ENCODE results near the gene CA5A.
"Not testable (repeated sequence)": the region's sequence is repeated elsewhere in the genome, so short reads cannot be mapped to it uniquely, and the experiment has no call there.

The CA5A gene

GRCh38 chr16:87936375-87937230 lies at the start of gene CA5A:
TSS of gene CA5A (minus strand) at chr16:87936529. CDS start at chr16:87936450, 79 bp downstream.
- DNase-seq (ENCODE audit: low read depth in 2 of 2, low spot score in 1 of 2) = no peak

- DNase-seq (ENCODE audit: low read depth in 2 of 2, low spot score in 1 of 2) = not testable (repeated sequence)
These were observed 49.2 kb upstream of the CA5A start for GRCh38 chr16:87985493-87985892.

GRCh38 chr16:87984632-87985267 lies 48.4 kb upstream of the CA5A start:
- no peak for DNase-seq (ENCODE audit: low read depth in 2 of 2, low spot score in 1 of 2)

GRCh38 chr16:87984180-87984579 lies 47.9 kb upstream of the CA5A start:
- not testable (repeated sequence) for DNase-seq (ENCODE audit: low read depth in 2 of 2, low spot score in 1 of 2)

GRCh38 chr16:87983737-87984097 lies 47.4 kb upstream of the CA5A start:
- not testable (repeated sequence) for DNase-seq (ENCODE audit: low read depth in 2 of 2, low spot score in 1 of 2)

- not testable (repeated sequence) for DNase-seq (ENCODE audit: low read depth in 2 of 2, low spot score in 1 of 2)
These were observed 46.9 kb upstream of the CA5A start for GRCh38 chr16:87983072-87983736.

- DNase-seq (ENCODE audit: low read depth in 2 of 2, low spot score in 1 of 2) = no peak
These were observed 46.3 kb upstream of the CA5A start for GRCh38 chr16:87982581-87983041.

GRCh38 chr16:87981376-87981775 lies 45.0 kb upstream of the CA5A start:
- DNase-seq (ENCODE audit: low read depth in 2 of 2, low spot score in 1 of 2) = not testable (repeated sequence)

- not testable (repeated sequence) for DNase-seq (ENCODE audit: low read depth in 2 of 2, low spot score in 1 of 2)
These were observed 43.7 kb upstream of the CA5A start for GRCh38 chr16:87979911-87980630.

GRCh38 chr16:87979352-87979751 lies 43.0 kb upstream of the CA5A start:
- DNase-seq (ENCODE audit: low read depth in 2 of 2, low spot score in 1 of 2) = no peak

- DNase-seq (ENCODE audit: low read depth in 2 of 2, low spot score in 1 of 2) = no peak
These were observed 41.8 kb upstream of the CA5A start for GRCh38 chr16:87978127-87978526.

- DNase-seq (ENCODE audit: low read depth in 2 of 2, low spot score in 1 of 2) = no peak
These were observed 40.3 kb upstream of the CA5A start for GRCh38 chr16:87976665-87977064.

GRCh38 chr16:87974178-87974577 lies 37.8 kb upstream of the CA5A start:
- DNase-seq (ENCODE audit: low read depth in 2 of 2, low spot score in 1 of 2) = no peak

- DNase-seq (ENCODE audit: low read depth in 2 of 2, low spot score in 1 of 2) = no peak
These were observed 37.4 kb upstream of the CA5A start for GRCh38 chr16:87973717-87974116.

GRCh38 chr16:87971933-87972332 lies 35.6 kb upstream of the CA5A start:
- DNase-seq (ENCODE audit: low read depth in 2 of 2, low spot score in 1 of 2) = no peak

- no peak for DNase-seq (ENCODE audit: low read depth in 2 of 2, low spot score in 1 of 2)
These were observed 33.9 kb upstream of the CA5A start for GRCh38 chr16:87970186-87970585.

- DNase-seq (ENCODE audit: low read depth in 2 of 2, low spot score in 1 of 2) = no peak
These were observed 32.2 kb upstream of the CA5A start for GRCh38 chr16:87968541-87968940.

- DNase-seq (ENCODE audit: low read depth in 2 of 2, low spot score in 1 of 2) = no peak
These were observed 30.4 kb upstream of the CA5A start for GRCh38 chr16:87966685-87967185.

GRCh38 chr16:87966064-87966645 lies 29.8 kb upstream of the CA5A start:
- DNase-seq (ENCODE audit: low read depth in 2 of 2, low spot score in 1 of 2) = no peak

GRCh38 chr16:87965417-87965816 lies 29.1 kb upstream of the CA5A start:
- DNase-seq (ENCODE audit: low read depth in 2 of 2, low spot score in 1 of 2) = no peak
